Spleen (tissue), 11 donors: ENCODE results near the gene UHRF1. TPM values are rescaled to one million over a fixed set of nuclear protein-coding genes. Genes with fewer than 3 reads are reported as not detected.

Experiments used
- DNase-seq: peaks from one replicate; pipeline ENCODE4 v3.0.0-alpha.2; 2020
- H3K27ac ChIP-seq, 8 donors: fragments of 200-600 bp; sonication (generic) in 7 of 8; 1 replicate in 4 of 8; 2 replicates in 4 of 8; pipeline versions ENCODE4 v1.5.0 to v1.8.0; 2016 to 2021; ENCODE audit warnings: inconsistent platforms in 4 of 8, mild to moderate bottlenecking in 4 of 8, moderate library complexity in 1 of 8
- H3K27me3 ChIP-seq, 7 donors: fragments of 200-600 bp; sonication (generic) in 6 of 7; replicated peaks in 1 of 7; 1 replicate in 4 of 7; 2 replicates in 3 of 7; pipeline versions ENCODE4 v1.5.0 to v1.8.0; 2016 to 2021; ENCODE audit warnings: inconsistent platforms in 3 of 7, mild to moderate bottlenecking in 1 of 7
- H3K36me3 ChIP-seq, 6 donors: fragments of 200-600 bp; sonication (generic) in 5 of 6; 1 replicate in 4 of 6; 2 replicates in 2 of 6; pipeline versions ENCODE4 v1.5.0 to v1.8.0; 2016 to 2021; ENCODE audit warnings: inconsistent platforms in 2 of 6
- H3K4me1 ChIP-seq, 6 donors: fragments of 200-600 bp; sonication (generic) in 5 of 6; 1 replicate in 3 of 6; 2 replicates in 3 of 6; pipeline versions ENCODE4 v1.5.0 to v1.8.0; 2016 to 2021; ENCODE audit warnings: inconsistent platforms in 3 of 6
- H3K4me3 ChIP-seq, 8 donors: fragments of 200-600 bp; sonication (generic) in 7 of 8; 1 replicate in 4 of 8; 2 replicates in 4 of 8; pipeline versions ENCODE4 v1.5.0 to v1.8.0; 2016 to 2021; ENCODE audit warnings: inconsistent platforms in 4 of 8, mild to moderate bottlenecking in 4 of 8, moderate library complexity in 2 of 8
- H3K9me3 ChIP-seq, 8 donors: fragments of 200-600 bp; sonication (generic) in 7 of 8; 1 replicate in 4 of 8; 2 replicates in 4 of 8; pipeline versions ENCODE4 v1.5.0 to v1.8.0; 2016 to 2021; ENCODE audit warnings: inconsistent platforms in 4 of 8
- CTCF ChIP-seq, 11 experiments: fragments of 200-600 bp in 7 of 11; fragments of 450-650 bp in 4 of 11; sonication (generic) in 4 of 11; IDR thresholded peaks in 8 of 11; conservative IDR thresholded peaks in 3 of 11; 1 replicate in 7 of 11; 2 replicates in 4 of 11; pipeline versions ENCODE4 v1.4.0 to v1.8.0; 2016 to 2021; ENCODE audit warnings: antibody characterized with exemption in 11 of 11, inconsistent platforms in 4 of 11, mild to moderate bottlenecking in 1 of 11
- POLR2A ChIP-seq, 3 donors: fragments of 450-650 bp; IDR thresholded peaks; one replicate each; pipeline ENCODE4 v1.5.1; 2017; ENCODE audit warnings: antibody characterized with exemption in 3 of 3, mild to moderate bottlenecking in 1 of 3
- POLR2AphosphoS5 ChIP-seq, 3 donors: sonication (generic); formaldehyde crosslinking; IDR thresholded peaks; one replicate each; pipeline ENCODE4 v1.5.1; 2017; ENCODE audit warnings: antibody characterized with exemption in 3 of 3
- WGBS, 5 donors: extraction: QIAGEN DNeasy Blood & Tissue Kit in 3 of 5; methylation state at CpG; one replicate each; pipeline versions ENCODE4 v1.1.5 to v1.1.7; 2013 to 2018; 5-methylcytosine and 5-hydroxymethylcytosine counted together
- intact Hi-C: fragments of 100-400 bp; cut with DNase I; formaldehyde crosslinking; loops from one replicate; pipeline ENCODE4 v1.15.0; 2023; ENCODE audit warnings: low total_unique reads
- polyA plus RNA-seq, 3 donors: library from polyadenylated mRNA; stranded (reverse); fragments of 200-250 nt; gene quantifications; one replicate each; pipeline ENCODE4 v1.2.1, GENCODE V29; 2013
- total RNA-seq, 7 donors: library from RNA; depleted of rRNA in 3 of 7; stranded (reverse); fragments of >200 nt in 3 of 7; fragmentation: NEBNext Ultra II Directional in 4 of 7; extraction: Animal tissue kit (Norgen Biotek cat#: 25700) in 4 of 7; gene quantifications; one replicate each; pipeline versions ENCODE4 v1.1.0 to v1.2.1, GENCODE V29; 2016 to 2021
- donor health status: healthy with polysubstance abuse.
- donor health status: DM: no; HTN: no; CAD: no; lungs with moderate emphysema.
- donor health status: DM: no; HTN: no; CAD: no.
- donor health status: Bipolar disorder and iron deficiency.
- donor health status: healthy.
- donor health status: DM: no; HTN: no; CAD: no.
- donor health status: DM: yes; HTN: yes; CAD: no.

UHRF1 gene
- total and polyA plus RNA-seq, 10 donors = 1.5 to 10.8 (median 4.6) TPM

- no peaks in the 10 kb centered on the region for H3K9me3 ChIP-seq
- intact Hi-C loops = no loop called here
- H3K27me3 ChIP-seq = no peaks in the 10 kb centered on the region
- H3K27ac ChIP-seq = peak overlapping the region in 7 of 8 donors; percentile 69 to 90 (median 85)
- WGBS, 5 donors = 0 to 2% (median 1%) methylated on average over 21 to 54 of the region's 54 CpGs
- H3K4me1 ChIP-seq = peaks cover 19 to 58% (median 51%) of the 10 kb centered on the region in 6 donors
- no peaks in the 10 kb centered on the region for H3K36me3 ChIP-seq
- peak; percentile 81 for DNase-seq
- TF ChIP-seq CTCF (IDR thresholded peaks at IDR 0.05 in 8 of 11, conservative IDR thresholded peaks at IDR 0.05 in 3 of 11) (no peak), POLR2A (IDR thresholded peaks at IDR 0.05) (no peak), POLR2AphosphoS5 (IDR thresholded peaks at IDR 0.05) (no peak)
- H3K4me3 ChIP-seq = peak overlapping the region; percentile 44 to 75 (median 56)
Measured at GRCh38 chr19:4969292-4969771, 60.0 kb downstream of the UHRF1 start.

- intact Hi-C loops = no loop called here
Measured at GRCh38 chr19:4969772-4970531, 60.7 kb downstream of the UHRF1 start.

GRCh38 chr19:4970558-4971423, 61.5 kb downstream of the UHRF1 start:
- Histone ChIP-seq H3K4me3 (peak overlapping the region; percentile 4 to 75 (median 56)), H3K27ac (peak overlapping the region; percentile 20 to 90 (median 84)), H3K36me3 (no peaks in the 10 kb centered on the region), H3K27me3 (no peaks in the 10 kb centered on the region), H3K4me1 (peaks cover 28 to 73% (median 66%) of the 10 kb centered on the region in 6 donors), H3K9me3 (no peaks in the 10 kb centered on the region)
- TF ChIP-seq CTCF (IDR thresholded peaks at IDR 0.05 in 8 of 11, conservative IDR thresholded peaks at IDR 0.05 in 3 of 11) (no peak), POLR2AphosphoS5 (IDR thresholded peaks at IDR 0.05) (peak in 1 of 3 donors; percentile 25), POLR2A (IDR thresholded peaks at IDR 0.05) (no peak)
- intact Hi-C loops = no loop called here
- WGBS, 5 donors = 21 to 41% (median 36%) methylated on average over 30 to 31 of the region's 31 CpGs
- DNase-seq = peak; percentile 84

More at GRCh38 chr19:4969772-4970531, 60.7 kb downstream of the UHRF1 start:
- H3K36me3 ChIP-seq = no peaks in the 10 kb centered on the region
- H3K4me3 ChIP-seq = peak overlapping the region; percentile 44 to 75 (median 56)
- 4 to 8% (median 6%) methylated on average over 25 of the region's 25 CpGs for whole genome bisulfite sequencing, 5 donors
- H3K4me1 ChIP-seq = peaks cover 25 to 64% (median 57%) of the 10 kb centered on the region in 6 donors
- H3K27ac ChIP-seq = peak overlapping the region in 7 of 8 donors; percentile 69 to 90 (median 85)
- TF ChIP-seq CTCF (IDR thresholded peaks at IDR 0.05 in 8 of 11, conservative IDR thresholded peaks at IDR 0.05 in 3 of 11) (no peak), POLR2AphosphoS5 (IDR thresholded peaks at IDR 0.05) (peak; percentile 37 to 64 (median 40)), POLR2A (IDR thresholded peaks at IDR 0.05) (peak in 1 of 3 donors; percentile 4)
- H3K9me3 ChIP-seq = no peaks in the 10 kb centered on the region
- H3K27me3 ChIP-seq = no peaks in the 10 kb centered on the region
- DNase-seq = peak; percentile 82
